Measurements from ENCODE around the gene YBX2. TPM values are rescaled to one million over a fixed set of nuclear protein-coding genes. Genes with fewer than 3 reads are reported as not detected.
A peak's percentile ranks its signal among the peaks of the same experiment; 100 is the strongest.

Gene YBX2
- total RNA-seq, 1 donor from 2014 or later, result 0.77 TPM

GRCh38 chr17:7325031-7325528, 30.6 kb upstream of the YBX2 start:
- DNase-seq (no peak), ATAC-seq (no peak)
- intact Hi-C loops (cut with micrococcal nuclease), result no loop called here

- DNase-seq (no peak), ATAC-seq (no peak)
- intact Hi-C loops (cut with micrococcal nuclease), result no loop called here
Measured at GRCh38 chr17:7324438-7324779, 30.0 kb upstream of the YBX2 start.

DNA sequence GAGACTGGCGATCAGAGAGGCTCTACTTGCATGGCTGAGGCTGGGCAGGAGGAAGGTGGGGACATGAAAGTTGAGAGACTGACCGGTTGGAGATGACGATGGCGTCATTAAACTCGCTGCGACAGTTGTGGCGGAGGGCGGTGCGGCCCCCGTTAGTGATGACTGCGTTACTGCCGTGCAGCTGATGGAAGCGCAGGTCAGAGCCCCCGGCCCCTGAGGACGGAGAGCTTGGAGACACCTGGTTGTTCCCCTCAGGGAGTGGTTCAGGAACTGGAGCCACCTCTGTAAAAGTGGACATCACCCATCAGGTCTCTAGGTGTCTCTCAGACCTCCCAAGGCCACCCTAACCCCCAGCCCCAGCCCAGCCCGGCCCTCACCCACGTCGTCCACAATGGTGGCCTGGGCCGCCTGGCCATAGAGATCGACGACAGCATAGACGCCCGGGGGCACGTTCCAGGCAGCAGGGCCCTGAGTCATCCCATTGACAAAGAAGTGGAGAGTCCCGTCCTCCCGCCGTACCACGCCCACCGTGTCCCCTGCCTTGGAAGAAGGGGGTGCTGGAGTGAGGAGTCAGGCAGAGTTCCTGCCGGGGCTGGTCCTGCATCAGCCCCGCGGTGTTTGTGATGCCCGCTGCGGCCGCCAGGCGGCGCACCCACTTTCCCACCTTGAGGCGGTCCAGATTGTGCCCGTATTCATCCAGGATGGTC, 29.4 kb upstream of the YBX2 start:
- ATAC-seq, result peak; percentile 20
- intact Hi-C loops (cut with micrococcal nuclease), result no loop called here
- DNase-seq, result peak; percentile 72

DNA sequence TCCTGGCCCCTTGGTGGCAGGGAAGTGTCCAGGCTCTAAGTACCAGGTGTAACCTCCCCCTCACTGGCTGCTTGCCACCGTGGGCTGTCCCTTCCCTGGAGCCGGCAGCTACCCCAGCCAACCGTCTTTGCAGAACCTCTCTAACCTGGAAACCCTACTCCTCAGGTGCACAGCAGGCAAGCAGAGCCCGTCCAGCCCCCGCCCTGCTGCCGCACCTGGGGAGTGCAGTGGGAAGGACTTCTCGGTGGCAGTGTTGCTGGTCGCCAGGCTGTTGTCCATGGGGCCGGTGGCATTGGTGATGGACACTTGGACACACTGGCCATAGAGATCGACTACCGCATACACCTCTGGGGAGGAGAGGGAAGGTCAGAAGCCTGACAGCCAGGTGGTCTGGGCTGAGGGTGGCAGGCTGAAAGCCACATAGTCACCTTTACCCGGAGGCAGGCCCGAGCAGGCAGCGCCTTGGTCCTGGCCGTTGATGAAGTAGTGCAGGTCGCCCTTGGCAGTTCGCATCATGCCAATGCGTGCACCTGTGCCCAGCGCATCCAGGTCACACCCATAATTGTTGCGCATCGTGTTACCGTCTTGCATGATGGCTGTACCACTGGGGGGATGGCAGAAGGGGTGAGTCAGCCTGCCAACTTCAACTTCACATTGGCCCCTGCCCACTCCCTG, 28.2 kb upstream of the YBX2 start:
- intact Hi-C loops (cut with micrococcal nuclease), result no loop called here
- DNase-seq (no peak), ATAC-seq (no peak)

GRCh38 chr17:7321466-7321865, 27.0 kb upstream of the YBX2 start:
- DNase-seq (no peak), ATAC-seq (no peak)
- intact Hi-C loops (cut with micrococcal nuclease), result no loop called here

DNA sequence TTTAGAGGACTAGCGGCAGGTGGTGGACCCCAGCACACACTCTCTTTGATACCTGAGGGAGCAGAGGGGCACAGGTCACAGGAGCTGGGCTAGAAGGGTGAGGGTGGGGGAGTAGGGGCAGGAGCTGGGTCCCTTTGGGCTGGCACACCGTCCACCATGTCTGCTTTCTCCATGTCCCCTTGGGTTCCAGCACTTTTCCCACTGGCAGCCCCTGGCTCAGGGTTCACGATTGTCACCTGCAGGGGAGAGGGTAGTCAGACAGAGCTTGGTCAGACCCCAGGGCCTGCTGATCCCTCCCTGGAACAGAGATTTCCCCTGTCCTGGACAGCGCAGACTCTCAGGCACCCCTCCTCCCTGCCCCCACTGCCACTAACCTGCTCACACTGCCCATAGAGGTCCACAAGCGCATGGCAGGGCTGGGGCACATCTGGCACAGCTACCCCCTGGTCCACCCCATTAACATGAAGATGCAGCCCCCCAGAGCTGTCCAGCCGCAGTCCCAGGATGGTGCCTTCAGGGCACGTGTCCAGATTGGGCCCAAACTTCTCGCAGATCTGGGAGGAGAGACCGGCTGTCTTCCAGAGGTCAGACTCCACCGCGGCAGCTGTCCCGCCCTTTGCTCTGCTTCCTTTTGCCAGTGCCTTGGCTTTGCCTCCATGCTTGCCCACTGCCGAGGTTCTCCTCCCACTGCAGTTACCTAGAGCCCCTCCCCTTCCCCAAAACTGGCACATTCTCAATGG, 23.9 kb upstream of the YBX2 start:
- DNase-seq, result no peak
- ATAC-seq, result no peak
- intact Hi-C loops (cut with micrococcal nuclease), result no loop called here

GRCh38 chr17:7317161-7317803, 22.8 kb upstream of the YBX2 start:
- no peak for DNase-seq
- ATAC-seq, result no peak
- intact Hi-C loops (cut with micrococcal nuclease), result no loop called here

DNA sequence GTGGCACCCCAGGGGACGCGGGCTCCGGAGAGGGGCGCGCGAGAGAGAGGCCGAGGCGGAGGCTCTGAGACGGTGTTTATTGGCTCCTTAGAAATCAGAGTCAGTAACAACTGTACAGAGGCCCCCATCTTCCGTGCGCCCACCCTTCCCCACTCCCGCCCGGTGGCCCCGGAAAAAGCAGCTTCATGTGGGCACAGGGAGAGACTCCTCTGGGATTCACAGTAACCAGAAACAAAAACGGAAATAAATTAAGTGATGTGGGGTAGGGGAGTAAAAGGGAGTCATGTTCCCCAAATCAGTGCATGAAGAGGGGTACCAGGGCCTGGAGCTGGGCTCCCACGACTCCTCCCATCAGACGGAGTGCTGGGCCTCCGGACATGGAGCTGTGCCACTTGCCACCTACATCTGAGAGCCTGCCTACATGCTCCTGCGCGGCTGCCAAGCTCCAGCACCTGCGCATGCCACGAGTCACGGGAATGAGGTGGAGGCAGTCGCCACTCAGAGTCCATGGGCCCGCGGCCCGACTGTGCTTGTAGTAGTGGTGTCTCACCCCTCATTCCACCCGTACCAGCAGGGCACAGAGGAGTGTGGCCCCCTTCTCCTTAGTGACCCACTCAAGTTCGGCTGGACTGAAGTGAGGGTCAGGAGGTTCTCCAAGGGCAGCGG, 21.3 kb upstream of the YBX2 start:
- intact Hi-C loops (cut with micrococcal nuclease), result no loop called here
- ATAC-seq, result peak; percentile 6
- DNase-seq, result no peak

DNA sequence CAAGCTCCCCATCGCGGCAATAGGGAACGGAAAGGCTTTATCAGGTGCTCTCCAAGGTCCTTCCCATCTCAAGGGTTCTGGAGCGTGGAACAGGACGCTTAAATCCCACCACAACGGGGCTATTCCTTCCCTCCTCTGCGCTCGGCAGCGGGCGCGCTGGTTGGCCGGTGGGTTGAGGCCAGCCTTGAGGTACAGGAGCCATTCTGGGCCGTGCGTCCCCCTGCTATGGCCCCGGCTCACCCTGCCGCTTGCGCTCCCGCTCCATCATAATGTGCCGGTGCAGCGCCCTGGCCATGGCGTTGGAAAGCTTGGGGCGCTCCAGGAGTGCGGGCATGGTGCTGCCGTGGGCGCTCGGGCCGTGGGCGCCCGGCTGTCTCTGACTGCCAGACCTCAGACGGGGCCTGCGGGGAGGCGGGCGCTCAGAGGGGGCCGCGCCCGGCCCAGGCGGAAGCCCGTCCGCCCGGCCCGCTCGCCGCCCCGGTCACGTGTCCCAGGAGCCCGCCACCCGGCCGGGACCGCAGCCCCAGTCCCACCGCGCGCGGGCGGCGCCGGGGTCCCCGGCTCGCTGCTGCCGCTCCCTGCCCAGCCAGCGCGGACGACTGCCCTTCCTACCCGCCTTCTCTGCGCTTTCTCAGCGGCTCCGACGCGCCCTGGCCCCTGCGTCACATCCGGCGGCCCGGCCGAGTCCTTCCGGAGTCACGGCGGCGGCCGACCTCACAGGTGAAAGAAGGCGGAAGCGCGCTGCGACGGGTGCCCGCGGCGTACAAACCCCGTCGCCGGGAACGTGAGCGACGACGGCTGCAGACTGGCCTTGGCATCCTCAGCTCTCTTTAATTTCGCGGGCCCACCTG, 20.5 kb upstream of the YBX2 start, which contains the start of gene GPS2:
Gene GPS2, minus strand, starts transcription at position 642 of the 851 bp plus-strand sequence. Its CDS starts 308 bp downstream, at position 334.
- intact Hi-C loops (cut with micrococcal nuclease), result no loop called here
- DNase-seq (peak; percentile 96), ATAC-seq (peak; percentile 89)

DNA sequence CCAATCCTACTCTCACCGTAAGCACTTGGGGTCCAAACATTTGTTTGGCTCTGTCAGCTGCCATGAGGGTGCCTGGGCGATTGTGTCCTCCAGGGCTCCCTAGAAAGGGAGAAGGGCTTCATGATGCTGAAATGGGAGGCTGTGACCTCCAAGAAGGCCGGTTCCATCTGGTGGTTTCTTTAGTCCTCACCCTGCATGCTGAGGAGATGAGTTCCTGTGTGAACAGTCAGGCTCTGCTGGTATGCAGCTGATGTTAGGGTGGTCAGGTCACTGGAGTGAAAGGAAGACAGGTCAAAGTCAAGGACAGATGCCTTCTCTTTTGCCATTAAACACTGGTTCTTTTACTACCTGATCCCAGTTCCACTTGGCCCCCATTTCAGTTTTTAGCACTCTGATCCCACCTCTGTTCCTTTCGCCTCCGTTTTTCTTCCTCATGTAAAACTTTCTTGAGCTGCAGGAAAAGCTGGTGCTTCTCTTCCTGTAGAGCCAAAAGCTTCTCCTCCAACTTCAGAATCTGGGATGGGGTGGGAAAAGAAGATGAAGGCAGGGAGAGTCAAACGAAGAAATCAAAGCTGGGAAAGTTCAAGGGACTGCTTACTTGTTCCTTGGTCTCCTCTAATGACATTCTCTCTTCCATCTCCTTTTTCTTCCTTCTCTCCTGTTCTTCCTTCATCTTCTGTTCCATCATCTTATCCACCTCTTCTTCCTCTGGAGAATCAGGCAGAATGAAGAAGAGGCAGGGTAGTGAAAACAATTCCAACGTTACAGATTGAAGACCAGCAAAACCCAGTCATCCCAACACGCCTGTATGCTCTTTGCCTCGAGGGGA, 19.7 kb upstream of the YBX2 start:
- DNase-seq (no peak), ATAC-seq (no peak)
- intact Hi-C loops (cut with micrococcal nuclease), result no loop called here

DNA sequence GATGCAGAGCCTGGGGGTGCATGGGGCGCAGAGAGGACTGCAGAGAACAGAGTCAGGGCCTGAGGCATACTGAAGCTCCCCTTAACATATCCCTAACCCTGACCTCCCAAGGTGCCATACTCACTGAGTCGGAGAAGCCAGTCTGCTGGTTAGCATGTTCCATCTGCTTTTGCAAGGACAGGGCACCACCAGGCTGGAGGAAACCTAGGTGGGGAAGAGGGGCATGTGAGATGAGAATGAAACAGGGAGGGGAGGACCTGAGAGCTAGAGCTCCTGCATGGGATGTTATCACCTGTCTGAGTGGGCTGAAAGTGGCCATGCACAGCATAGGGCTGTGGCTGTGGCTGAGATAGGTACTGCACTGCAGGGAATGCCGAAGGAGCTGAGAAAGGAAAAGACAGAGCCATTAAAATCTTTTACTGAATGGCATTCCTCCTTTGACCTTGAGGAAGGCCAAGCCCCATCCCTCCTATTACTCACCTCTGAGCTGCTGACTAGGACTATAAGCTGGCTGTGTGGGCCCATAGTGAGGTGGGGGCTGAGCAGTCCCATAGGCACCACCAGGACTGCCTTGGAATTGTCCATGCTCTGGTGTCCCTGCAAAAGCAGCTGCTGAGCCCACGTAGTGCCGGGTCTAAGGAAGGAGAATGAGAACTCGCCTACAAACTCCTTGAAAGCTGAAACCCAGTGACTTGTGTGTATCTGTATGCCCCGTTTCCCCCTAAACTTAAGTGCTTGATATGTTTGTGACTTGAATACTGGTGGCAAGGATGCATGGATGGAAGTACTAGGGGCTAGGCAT, 18.9 kb upstream of the YBX2 start:
- no peak for DNase-seq

GRCh38 chr17:7312432-7313087, 18.1 kb upstream of the YBX2 start:
- DNase-seq (no peak), ATAC-seq (no peak)
- intact Hi-C loops (cut with micrococcal nuclease), result no loop called here

More for the DNA sequence above, 18.9 kb upstream of the YBX2 start:
- intact Hi-C loops (cut with micrococcal nuclease), result no loop called here
- no peak for ATAC-seq

GRCh38 chr17:7311110-7311705, 16.8 kb upstream of the YBX2 start:
- no peak for DNase-seq
- no peak for ATAC-seq
- intact Hi-C loops (cut with micrococcal nuclease), result no loop called here

DNA sequence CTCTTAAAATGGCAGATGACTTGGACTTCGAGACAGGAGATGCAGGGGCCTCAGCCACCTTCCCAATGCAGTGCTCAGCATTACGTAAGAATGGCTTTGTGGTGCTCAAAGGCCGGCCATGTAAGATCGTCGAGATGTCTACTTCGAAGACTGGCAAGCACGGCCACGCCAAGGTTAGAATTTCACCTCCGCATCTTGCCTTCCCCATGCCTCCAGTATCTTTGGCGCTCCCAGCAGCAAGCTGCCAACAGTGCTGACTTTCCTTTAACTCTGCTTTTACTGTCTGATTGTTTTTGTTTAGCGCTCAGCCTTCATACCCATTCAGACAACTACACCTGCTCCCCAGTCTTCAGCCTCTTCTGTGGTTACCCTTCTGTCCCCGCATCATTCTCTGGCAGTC, 15.2 kb upstream of the YBX2 start:
- DNase-seq, result no peak
- intact Hi-C loops (cut with micrococcal nuclease), result no loop called here
- ATAC-seq, result no peak

DNA sequence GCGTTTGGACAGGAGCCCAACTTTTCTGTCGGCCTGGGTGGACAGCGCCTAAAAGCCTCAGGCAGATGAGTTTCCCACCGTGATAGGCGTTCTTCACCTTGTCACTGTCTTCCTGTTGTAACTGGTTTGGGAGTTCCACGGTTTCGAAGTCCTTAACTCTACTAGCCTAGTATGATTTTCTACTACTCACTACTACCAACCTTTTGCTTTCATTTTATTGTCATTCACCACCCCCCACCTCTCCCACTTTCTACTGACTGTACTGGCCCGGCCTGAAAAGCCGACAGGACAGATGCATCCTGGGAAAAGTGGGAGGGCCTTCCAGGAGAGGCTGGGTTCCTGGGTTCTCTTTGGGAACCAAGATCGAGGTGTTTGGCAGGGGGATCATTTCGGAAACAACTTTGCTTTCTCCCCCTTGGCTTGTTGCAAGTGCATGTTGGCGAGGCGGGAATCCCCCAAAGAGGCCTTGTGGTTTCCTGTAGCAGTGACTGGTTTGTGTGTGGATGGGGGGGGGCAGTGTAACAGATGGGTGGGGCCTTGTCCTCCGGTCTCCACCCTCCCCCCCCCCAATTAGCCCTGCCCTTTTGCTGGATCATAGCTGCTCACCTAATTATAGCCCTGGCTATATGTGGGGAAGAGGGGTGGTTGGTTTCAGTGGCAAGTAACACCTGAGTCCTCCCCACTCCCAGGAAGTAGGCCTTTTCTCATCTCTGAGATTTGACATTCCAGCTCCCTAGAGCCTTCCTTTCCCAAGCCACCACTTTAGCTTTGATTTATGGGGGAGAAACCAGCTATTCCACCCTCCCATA, 14.4 kb upstream of the YBX2 start:
- peak; percentile 61 for DNase-seq
- peak; percentile 16 for ATAC-seq
- intact Hi-C loops (cut with micrococcal nuclease), result no loop called here

Measured in left ventricle myocardium superior (tissue), 1 donor.